ENCODE results near the gene LPAR5. TPM values are rescaled to one million over a fixed set of nuclear protein-coding genes. Genes with fewer than 3 reads are reported as not detected.

LPAR5 gene
- total RNA-seq, 1 donor from 2014 or later = not detected

Other genes starting within 250 kb of the LPAR5 start
- not detected in 2 replicates for gene CD27, start 191.0 kb downstream of the LPAR5 start, total RNA-seq
- gene TAPBPL, start 183.9 kb downstream of the LPAR5 start, total RNA-seq = 13.5 and 30.0 TPM in 2 replicates
- 1.5 and 3.3 TPM in 2 replicates for gene VAMP1, start 165.3 kb downstream of the LPAR5 start, total RNA-seq
- 70.5 and 106 TPM in 2 replicates for gene MRPL51, start 142.7 kb downstream of the LPAR5 start, total RNA-seq
- 22.3 and 52.6 TPM in 2 replicates for gene NCAPD2, start 141.9 kb downstream of the LPAR5 start, total RNA-seq
- gene GAPDH, start 101.4 kb downstream of the LPAR5 start, total RNA-seq = 4,334 and 4,542 TPM in 2 replicates
- 8.3 and 15.4 TPM in 2 replicates for gene IFFO1, start 79.9 kb downstream of the LPAR5 start, total RNA-seq
- gene NOP2, start 67.7 kb downstream of the LPAR5 start, total RNA-seq = 10.4 and 13.4 TPM in 2 replicates
- gene CHD4, start 28.6 kb downstream of the LPAR5 start, total RNA-seq = 181 and 200 TPM in 2 replicates
- 0.39 and 0.51 TPM in 2 replicates for gene ACRBP, start 11.5 kb upstream of the LPAR5 start, total RNA-seq
- 31.1 and 41.1 TPM in 2 replicates for gene ING4, start 27.2 kb upstream of the LPAR5 start, total RNA-seq
- 6.4 and 11.6 TPM in 2 replicates for gene ZNF384, start 53.4 kb upstream of the LPAR5 start, total RNA-seq
- gene PIANP, start 64.9 kb upstream of the LPAR5 start, total RNA-seq = not detected in 2 replicates
- 35.8 and 50.4 TPM in 2 replicates for gene COPS7A, start 88.1 kb upstream of the LPAR5 start, total RNA-seq
- 76.4 and 115 TPM in 2 replicates for gene MLF2, start 117.2 kb upstream of the LPAR5 start, total RNA-seq
- gene PTMS, start 130.4 kb upstream of the LPAR5 start, total RNA-seq = 43.3 and 50.8 TPM in 2 replicates
- gene LAG3, start 136.6 kb upstream of the LPAR5 start, total RNA-seq = under 0.01 and 0.13 TPM in 2 replicates
- not detected in 2 replicates for gene CD4, start 153.6 kb upstream of the LPAR5 start, total RNA-seq
- gene GPR162, start 185.9 kb upstream of the LPAR5 start, total RNA-seq = 0.51 and 0.76 TPM in 2 replicates
- gene P3H3, start 192.4 kb upstream of the LPAR5 start, total RNA-seq = 18.2 and 22.6 TPM in 2 replicates
- gene GNB3, start 205.0 kb upstream of the LPAR5 start, total RNA-seq = 0.13 and 0.25 TPM in 2 replicates
- 5.7 and 11.8 TPM in 2 replicates for gene CDCA3, start 215.3 kb upstream of the LPAR5 start, total RNA-seq
- gene USP5, start 216.2 kb upstream of the LPAR5 start, total RNA-seq = 82.5 and 83.7 TPM in 2 replicates
- 778 and 977 TPM in 2 replicates for gene TPI1, start 231.6 kb upstream of the LPAR5 start, total RNA-seq
- gene SPSB2, start 237.3 kb upstream of the LPAR5 start, total RNA-seq = 2.9 and 3.3 TPM in 2 replicates